Osteoblast (primary cell): ENCODE measurements around the gene NKX2-2. TPM values are rescaled to one million over a fixed set of nuclear protein-coding genes. Genes with fewer than 3 reads are reported as not detected.

ENCODE experiments used
- DNase-seq: peaks from one replicate; pipeline ENCODE4 v3.0.0; 2011; ENCODE audit warnings: low spot score, mixed read lengths; ENCODE audit not compliant: insufficient read length; ENCODE audit errors: missing footprints
- H2AFZ ChIP-seq: 2 replicates; pipeline ENCODE4 v1.6.0; 2011; ENCODE audit warnings: mild to moderate bottlenecking, low read length
- H3K27ac ChIP-seq: 2 replicates; pipeline ENCODE4 v1.5.1; 2011; ENCODE audit warnings: mild to moderate bottlenecking, low read depth, low read length, moderate library complexity
- H3K27me3 ChIP-seq: 2 replicates; pipeline ENCODE4 v1.6.0; 2012; ENCODE audit warnings: mild to moderate bottlenecking, control low read depth, inconsistent platforms, low read length, moderate library complexity; ENCODE audit not compliant: insufficient read depth
- H3K36me3 ChIP-seq: 2 replicates; pipeline ENCODE4 v1.5.1; 2011; ENCODE audit warnings: mild to moderate bottlenecking, low read length, control low read depth, moderate library complexity; ENCODE audit not compliant: insufficient read depth
- H3K4me1 ChIP-seq: 2 replicates; pipeline ENCODE4 v1.5.1; 2011; ENCODE audit warnings: mild to moderate bottlenecking, low read length, control low read depth, moderate library complexity; ENCODE audit not compliant: insufficient read depth
- H3K4me2 ChIP-seq: 2 replicates; pipeline ENCODE4 v1.6.0; 2011; ENCODE audit warnings: mild to moderate bottlenecking, low read length; ENCODE audit not compliant: insufficient read depth
- H3K4me3 ChIP-seq: fragments of 200-600 bp; sonication (generic); 3 replicates; pipeline ENCODE4 v1.5.1; 2012; ENCODE audit warnings: mild to moderate bottlenecking, low read length, inconsistent platforms; ENCODE audit not compliant: insufficient read depth
- H3K79me2 ChIP-seq: 2 replicates; pipeline ENCODE4 v1.6.0; 2012; ENCODE audit warnings: mild to moderate bottlenecking, low read length, control low read depth, inconsistent platforms; ENCODE audit not compliant: insufficient read depth
- H3K9me3 ChIP-seq: 2 replicates; pipeline ENCODE4 v1.5.1; 2011; ENCODE audit warnings: low read depth, low read length, control low read depth
- H4K20me1 ChIP-seq: 2 replicates; pipeline ENCODE4 v1.6.0; 2012; ENCODE audit warnings: mild to moderate bottlenecking, low read length, control low read depth; ENCODE audit not compliant: insufficient read depth
- total RNA-seq: library from RNA; depleted of rRNA; stranded (reverse); fragments of >200 nt; gene quantifications from 2 replicates; pipeline ENCODE4 v1.2.3, GENCODE V29; 2012
- TF ChIP-seq, protein P1 (sequence below): IDR thresholded peaks from 2 replicates; pipeline ENCODE4 v1.5.1; 2011; ENCODE audit warnings: mild to moderate bottlenecking, low read depth, low read length, moderate library complexity; ENCODE audit errors: extremely low read depth

Gene NKX2-2
- total RNA-seq, 1 donor = under 0.01 TPM

DNA sequence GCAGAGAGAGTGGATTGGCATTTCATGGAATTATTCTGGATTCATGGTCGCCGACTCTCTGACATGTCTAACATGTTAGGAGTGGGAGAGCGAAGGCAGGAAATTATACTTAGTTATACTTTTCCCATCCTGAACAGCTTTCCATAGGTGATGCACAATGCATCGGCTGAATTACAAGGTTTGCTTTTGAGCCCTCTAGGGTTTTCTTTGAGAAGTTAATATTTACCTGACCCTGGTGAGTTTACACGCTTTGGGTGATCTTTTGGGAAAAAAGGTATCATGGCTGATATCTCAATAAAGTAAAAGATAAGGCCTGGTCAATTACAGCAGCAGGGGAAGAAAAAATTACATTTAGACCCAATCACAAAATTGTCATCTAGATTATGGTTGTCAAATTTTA lies 14.0 kb upstream of the NKX2-2 start:
- Histone ChIP-seq H4K20me1 (no peaks in the 10 kb centered on the region), H3K4me1 (no peaks in the 10 kb centered on the region), H3K27me3 (peaks cover 28% of the 10 kb centered on the region), H3K79me2 (no peaks in the 10 kb centered on the region), H3K9me3 (no peaks in the 10 kb centered on the region), H3K36me3 (no peaks in the 10 kb centered on the region), H3K27ac (no peak overlapping the region), H3K4me2 (no peak overlapping the region), H3K4me3 (no peak overlapping the region), H2AFZ (no peak overlapping the region)
- DNase-seq = no peak
- TF ChIP-seq, protein P1, sequence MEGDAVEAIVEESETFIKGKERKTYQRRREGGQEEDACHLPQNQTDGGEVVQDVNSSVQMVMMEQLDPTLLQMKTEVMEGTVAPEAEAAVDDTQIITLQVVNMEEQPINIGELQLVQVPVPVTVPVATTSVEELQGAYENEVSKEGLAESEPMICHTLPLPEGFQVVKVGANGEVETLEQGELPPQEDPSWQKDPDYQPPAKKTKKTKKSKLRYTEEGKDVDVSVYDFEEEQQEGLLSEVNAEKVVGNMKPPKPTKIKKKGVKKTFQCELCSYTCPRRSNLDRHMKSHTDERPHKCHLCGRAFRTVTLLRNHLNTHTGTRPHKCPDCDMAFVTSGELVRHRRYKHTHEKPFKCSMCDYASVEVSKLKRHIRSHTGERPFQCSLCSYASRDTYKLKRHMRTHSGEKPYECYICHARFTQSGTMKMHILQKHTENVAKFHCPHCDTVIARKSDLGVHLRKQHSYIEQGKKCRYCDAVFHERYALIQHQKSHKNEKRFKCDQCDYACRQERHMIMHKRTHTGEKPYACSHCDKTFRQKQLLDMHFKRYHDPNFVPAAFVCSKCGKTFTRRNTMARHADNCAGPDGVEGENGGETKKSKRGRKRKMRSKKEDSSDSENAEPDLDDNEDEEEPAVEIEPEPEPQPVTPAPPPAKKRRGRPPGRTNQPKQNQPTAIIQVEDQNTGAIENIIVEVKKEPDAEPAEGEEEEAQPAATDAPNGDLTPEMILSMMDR = no peak

DNA sequence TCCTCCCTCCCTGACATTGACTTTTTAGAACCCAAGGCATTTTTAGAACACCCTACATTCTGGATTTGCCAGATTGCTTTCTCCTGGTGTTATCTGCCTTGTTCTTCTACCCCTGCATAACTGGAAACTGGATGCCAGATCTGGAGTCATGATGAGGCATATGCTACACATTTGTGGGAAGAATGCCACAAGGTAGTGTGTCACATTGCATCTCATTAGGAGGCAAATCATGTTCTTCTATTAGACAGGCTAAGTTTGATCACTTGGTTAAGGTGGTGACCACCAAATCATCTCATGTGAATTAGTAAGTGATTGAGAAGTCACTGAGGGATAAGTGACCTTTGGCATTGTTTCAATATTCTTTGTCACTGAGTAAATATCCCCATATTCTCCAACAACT lies 12.9 kb upstream of the NKX2-2 start:
- TF ChIP-seq, protein P1 = no peak
- H4K20me1 ChIP-seq = no peaks in the 10 kb centered on the region
- no peaks in the 10 kb centered on the region for H3K36me3 ChIP-seq
- DNase-seq = no peak
- no peak overlapping the region for H3K4me3 ChIP-seq
- no peak overlapping the region for H2AFZ ChIP-seq
- H3K4me1 ChIP-seq = no peaks in the 10 kb centered on the region
- no peak overlapping the region for H3K4me2 ChIP-seq
- H3K79me2 ChIP-seq = no peaks in the 10 kb centered on the region
- H3K9me3 ChIP-seq = no peaks in the 10 kb centered on the region
- peaks cover 37% of the 10 kb centered on the region for H3K27me3 ChIP-seq
- no peak overlapping the region for H3K27ac ChIP-seq

- H3K4me2 ChIP-seq = no peak overlapping the region
- TF ChIP-seq, protein P1 = no peak
- peaks cover 65% of the 10 kb centered on the region for H3K27me3 ChIP-seq
- H3K36me3 ChIP-seq = no peaks in the 10 kb centered on the region
- H3K79me2 ChIP-seq = no peaks in the 10 kb centered on the region
- no peak overlapping the region for H2AFZ ChIP-seq
- no peaks in the 10 kb centered on the region for H3K4me1 ChIP-seq
- H3K9me3 ChIP-seq = no peaks in the 10 kb centered on the region
- DNase-seq = no peak
- no peak overlapping the region for H3K27ac ChIP-seq
- no peak overlapping the region for H3K4me3 ChIP-seq
- no peaks in the 10 kb centered on the region for H4K20me1 ChIP-seq
Measured at GRCh38 chr20:21523895-21524294, 10.0 kb upstream of the NKX2-2 start.

DNA sequence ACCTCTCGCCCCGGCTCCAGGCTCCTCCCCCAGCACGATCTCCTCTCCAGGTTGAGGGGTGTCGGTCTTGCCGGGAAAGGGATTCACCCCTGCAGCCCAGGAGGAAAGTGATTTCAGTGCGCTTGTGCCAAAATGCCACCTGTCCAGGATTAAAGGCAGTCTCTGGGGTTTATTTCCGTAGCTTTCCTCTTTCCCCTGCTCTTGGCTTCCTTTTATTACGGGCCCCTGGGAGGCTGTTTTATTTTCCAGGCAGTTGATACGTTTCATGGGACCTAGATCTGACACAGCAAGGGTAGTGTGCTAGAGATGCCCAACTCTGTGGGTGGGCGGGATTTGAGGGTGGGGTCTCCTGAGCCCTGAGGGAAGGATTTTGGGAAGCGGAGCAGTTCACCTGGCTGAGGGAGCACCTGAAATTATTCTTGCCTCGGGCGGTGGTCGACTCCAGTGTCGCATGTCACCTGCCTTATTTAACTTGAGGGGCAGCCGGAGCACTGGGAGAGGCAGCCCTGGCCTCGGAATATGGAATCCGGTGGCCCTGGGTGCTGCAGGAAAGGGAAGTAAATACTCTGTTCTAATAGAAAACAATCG lies 9.5 kb upstream of the NKX2-2 start:
- Histone ChIP-seq H3K36me3 (no peaks in the 10 kb centered on the region), H2AFZ (no peak overlapping the region), H3K4me1 (no peaks in the 10 kb centered on the region), H3K9me3 (no peaks in the 10 kb centered on the region), H3K27ac (no peak overlapping the region), H3K79me2 (no peaks in the 10 kb centered on the region), H3K4me3 (no peak overlapping the region), H4K20me1 (no peaks in the 10 kb centered on the region), H3K4me2 (no peak overlapping the region), H3K27me3 (peaks cover 70% of the 10 kb centered on the region)
- TF ChIP-seq, protein P1 = no peak
- DNase-seq = no peak
